Smooth muscle cell (in vitro differentiated cells): ENCODE measurements around the gene VPS13A. TPM values are rescaled to one million over a fixed set of nuclear protein-coding genes. Genes with fewer than 3 reads are reported as not detected.

ENCODE experiments used
- DNase-seq: peaks from one replicate; lab custom pipeline; 2025; ENCODE audit not compliant: unreplicated experiment; lab: John Stamatoyannopoulos, UW
- H2AFZ ChIP-seq: fragments of 200-600 bp; sonication (generic); 2 replicates; pipeline ENCODE4 v1.6.0; 2016; ENCODE audit warnings: antibody characterized with exemption, low read depth, mild to moderate bottlenecking
- H3F3A ChIP-seq: fragments of 200-600 bp; sonication (generic); 2 replicates; pipeline ENCODE4 v1.6.0; 2017; ENCODE audit warnings: antibody characterized with exemption, low read depth
- H3K27ac ChIP-seq: fragments of 200-600 bp; sonication (generic); 2 replicates; pipeline ENCODE4 v1.5.1; 2016; ENCODE audit warnings: low read depth, mild to moderate bottlenecking
- H3K27me3 ChIP-seq: fragments of 200-600 bp; sonication (generic); 2 replicates; pipeline ENCODE4 v1.6.1; 2016; ENCODE audit warnings: low read depth, mild to moderate bottlenecking
- H3K36me3 ChIP-seq: fragments of 200-600 bp; sonication (generic); 2 replicates; pipeline ENCODE4 v1.5.1; 2016; ENCODE audit warnings: low read depth
- H3K4me1 ChIP-seq: fragments of 200-600 bp; sonication (generic); 2 replicates; pipeline ENCODE4 v1.5.1; 2016; ENCODE audit warnings: low read depth
- H3K4me2 ChIP-seq: fragments of 200-600 bp; sonication (generic); 2 replicates; pipeline ENCODE4 v1.6.0; 2016; ENCODE audit warnings: mild to moderate bottlenecking
- H3K4me3 ChIP-seq: fragments of 200-600 bp; sonication (generic); 2 replicates; pipeline ENCODE4 v1.5.1; 2016; ENCODE audit warnings: mild to moderate bottlenecking
- H3K79me2 ChIP-seq: fragments of 200-600 bp; sonication (generic); 2 replicates; pipeline ENCODE4 v1.6.0; 2016; ENCODE audit warnings: low read depth, mild to moderate bottlenecking
- H3K9ac ChIP-seq: fragments of 200-600 bp; sonication (generic); 2 replicates; pipeline ENCODE4 v1.6.0; 2016; ENCODE audit warnings: low read depth
- H3K9me3 ChIP-seq: fragments of 200-600 bp; sonication (generic); replicated peaks from 2 replicates; pipeline ENCODE4 v1.5.1; 2016; ENCODE audit warnings: low read depth
- H4K20me1 ChIP-seq: fragments of 200-600 bp; sonication (generic); 2 replicates; pipeline ENCODE4 v1.6.0; 2016; ENCODE audit warnings: low read depth
- WGBS: methylation state at CpG from one replicate; pipeline ENCODE4 v1.1.7; 2016; ENCODE audit warnings: low lambda C conversion rate; 5-methylcytosine and 5-hydroxymethylcytosine counted together
- polyA plus RNA-seq: library from polyadenylated mRNA; unstranded; fragments of >200 nt; fragmentation: Nextera tagmentation; extraction: Ambion mirVana; gene quantifications from 2 replicates; pipeline ENCODE4 v1.2.1, GENCODE V29; 2016
- total RNA-seq: library from RNA; depleted of rRNA; stranded (reverse); fragments of >200 nt; gene quantifications from 2 replicates; pipeline ENCODE4 v1.2.3, GENCODE V29; 2014
- TF ChIP-seq, protein P1 (sequence below): fragments of 200-600 bp; sonication (generic); IDR thresholded peaks from 2 replicates; pipeline ENCODE4 v1.5.1; 2017; ENCODE audit warnings: borderline replicate concordance, mild to moderate bottlenecking, antibody characterized with exemption; ENCODE audit not compliant: insufficient read depth, poor library complexity, severe bottlenecking

Gene VPS13A
- total and polyA plus RNA-seq, 2 experiments from 2014 or later, result 1.6 to 17.0 TPM

DNA sequence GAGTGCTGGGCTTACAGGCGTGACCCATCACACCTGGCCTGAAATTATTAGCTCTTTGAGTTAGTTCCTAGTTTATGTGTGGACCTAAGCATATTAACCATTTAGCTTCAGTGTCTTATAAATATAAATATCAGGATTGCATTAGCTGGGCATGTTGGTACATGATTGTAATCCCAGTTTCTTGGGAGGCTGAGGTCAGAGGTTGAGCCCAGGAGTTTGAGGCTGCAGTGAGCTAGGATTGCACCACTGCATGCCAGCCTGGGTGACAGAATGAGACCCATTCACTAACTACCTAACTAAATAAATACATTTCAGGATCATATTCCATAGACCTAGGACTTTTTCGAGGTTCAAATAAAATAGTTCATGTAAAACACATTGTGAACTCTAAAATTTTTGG, 129.8 kb downstream of the VPS13A start:
- 88% methylated on average over 2 of the region's 2 CpGs for WGBS
- Histone ChIP-seq H3K36me3 (no peaks in the 10 kb centered on the region), H2AFZ (no peak overlapping the region), H3K4me3 (no peak overlapping the region), H3K9me3 (no peaks in the 10 kb centered on the region), H3K9ac (no peak overlapping the region), H4K20me1 (no peaks in the 10 kb centered on the region), H3K79me2 (no peaks in the 10 kb centered on the region), H3K27me3 (no peaks in the 10 kb centered on the region), H3F3A (no peaks in the 10 kb centered on the region), H3K4me1 (no peaks in the 10 kb centered on the region), H3K4me2 (no peak overlapping the region), H3K27ac (no peak overlapping the region)
- no peak for DNase-seq
- TF ChIP-seq, protein P1, sequence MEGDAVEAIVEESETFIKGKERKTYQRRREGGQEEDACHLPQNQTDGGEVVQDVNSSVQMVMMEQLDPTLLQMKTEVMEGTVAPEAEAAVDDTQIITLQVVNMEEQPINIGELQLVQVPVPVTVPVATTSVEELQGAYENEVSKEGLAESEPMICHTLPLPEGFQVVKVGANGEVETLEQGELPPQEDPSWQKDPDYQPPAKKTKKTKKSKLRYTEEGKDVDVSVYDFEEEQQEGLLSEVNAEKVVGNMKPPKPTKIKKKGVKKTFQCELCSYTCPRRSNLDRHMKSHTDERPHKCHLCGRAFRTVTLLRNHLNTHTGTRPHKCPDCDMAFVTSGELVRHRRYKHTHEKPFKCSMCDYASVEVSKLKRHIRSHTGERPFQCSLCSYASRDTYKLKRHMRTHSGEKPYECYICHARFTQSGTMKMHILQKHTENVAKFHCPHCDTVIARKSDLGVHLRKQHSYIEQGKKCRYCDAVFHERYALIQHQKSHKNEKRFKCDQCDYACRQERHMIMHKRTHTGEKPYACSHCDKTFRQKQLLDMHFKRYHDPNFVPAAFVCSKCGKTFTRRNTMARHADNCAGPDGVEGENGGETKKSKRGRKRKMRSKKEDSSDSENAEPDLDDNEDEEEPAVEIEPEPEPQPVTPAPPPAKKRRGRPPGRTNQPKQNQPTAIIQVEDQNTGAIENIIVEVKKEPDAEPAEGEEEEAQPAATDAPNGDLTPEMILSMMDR, result no peak

DNA sequence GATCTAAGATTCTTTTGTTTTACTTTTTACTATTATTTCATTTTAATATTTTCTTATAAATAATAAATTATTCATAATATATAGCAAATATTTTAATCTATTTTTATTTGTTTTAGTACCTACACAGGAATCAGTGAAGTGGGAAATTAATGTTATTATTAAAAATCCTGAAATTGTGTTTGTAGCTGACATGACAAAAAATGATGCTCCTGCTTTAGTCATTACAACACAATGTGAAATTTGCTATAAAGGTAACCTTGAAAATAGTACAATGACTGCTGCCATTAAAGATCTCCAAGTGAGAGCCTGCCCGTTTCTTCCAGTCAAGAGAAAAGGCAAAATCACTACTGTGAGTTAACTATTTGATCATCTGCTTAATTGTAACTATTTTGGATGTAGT, 138.7 kb downstream of the VPS13A start:
- Histone ChIP-seq H2AFZ (no peak overlapping the region), H3K4me1 (no peaks in the 10 kb centered on the region), H3K36me3 (no peaks in the 10 kb centered on the region), H3K9me3 (no peaks in the 10 kb centered on the region), H3K27ac (no peak overlapping the region), H3K79me2 (no peaks in the 10 kb centered on the region), H3K4me3 (no peak overlapping the region), H4K20me1 (no peaks in the 10 kb centered on the region), H3K9ac (no peak overlapping the region), H3F3A (no peaks in the 10 kb centered on the region), H3K27me3 (no peaks in the 10 kb centered on the region), H3K4me2 (no peak overlapping the region)
- 93% methylated on average over 1 of the region's 1 CpG for WGBS
- TF ChIP-seq, protein P1, result no peak
- DNase-seq, result no peak

DNA sequence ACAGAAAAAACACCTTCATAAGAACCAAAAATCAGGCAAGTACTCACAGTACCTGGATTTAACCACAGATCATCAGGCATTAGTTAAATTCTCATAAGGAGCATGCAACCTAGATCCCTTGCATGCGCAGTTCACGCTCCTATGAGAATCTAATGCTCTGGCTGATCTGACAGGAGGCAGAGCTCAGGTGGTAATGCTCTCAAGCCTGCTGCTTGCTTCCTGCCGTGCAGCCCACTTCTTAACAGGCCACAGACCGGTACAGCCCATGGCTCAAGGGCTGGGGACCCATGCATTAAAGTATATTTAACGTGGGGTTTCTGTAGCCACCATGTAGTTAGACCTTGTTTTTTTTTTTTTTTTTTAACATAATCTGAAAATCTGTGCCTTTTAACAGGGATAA, 147.7 kb downstream of the VPS13A start:
- DNase-seq, result no peak
- no peaks in the 10 kb centered on the region for H3F3A ChIP-seq
- no peaks in the 10 kb centered on the region for H3K36me3 ChIP-seq
- H4K20me1 ChIP-seq, result no peaks in the 10 kb centered on the region
- H3K9ac ChIP-seq, result no peak overlapping the region
- H2AFZ ChIP-seq, result no peak overlapping the region
- H3K27ac ChIP-seq, result no peak overlapping the region
- H3K4me2 ChIP-seq, result no peak overlapping the region
- whole genome bisulfite sequencing, result 94% methylated on average over 5 of the region's 5 CpGs
- H3K4me3 ChIP-seq, result no peak overlapping the region
- no peaks in the 10 kb centered on the region for H3K27me3 ChIP-seq
- H3K79me2 ChIP-seq, result no peaks in the 10 kb centered on the region
- H3K9me3 ChIP-seq, result no peaks in the 10 kb centered on the region
- H3K4me1 ChIP-seq, result peaks cover 6% of the 10 kb centered on the region
- TF ChIP-seq, protein P1, result no peak

DNA sequence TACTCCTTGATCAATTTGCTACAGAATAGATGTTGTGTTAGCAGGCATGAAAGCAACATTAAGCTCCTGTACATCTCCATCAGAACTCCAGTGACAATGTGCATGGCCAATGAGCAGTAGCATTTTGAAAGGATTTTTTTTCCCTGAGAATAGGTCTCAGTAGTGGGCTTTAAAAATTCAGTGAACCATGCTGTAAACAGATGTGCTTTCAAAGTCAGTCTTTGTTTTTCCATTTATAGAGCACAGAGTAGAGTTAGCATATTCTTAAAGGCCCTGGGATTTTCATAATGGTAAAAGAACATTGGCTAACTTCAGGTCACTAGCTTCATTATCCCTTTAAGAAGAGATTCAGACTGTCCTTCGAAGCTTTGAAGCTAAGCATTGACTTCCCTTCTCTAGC, 150.8 kb downstream of the VPS13A start:
- Histone ChIP-seq H3K36me3 (no peaks in the 10 kb centered on the region), H4K20me1 (no peaks in the 10 kb centered on the region), H3K4me2 (no peak overlapping the region), H3K4me1 (peaks cover 6% of the 10 kb centered on the region), H3F3A (no peaks in the 10 kb centered on the region), H3K27ac (no peak overlapping the region), H3K9ac (no peak overlapping the region), H2AFZ (no peak overlapping the region), H3K9me3 (no peaks in the 10 kb centered on the region), H3K4me3 (no peak overlapping the region), H3K27me3 (no peaks in the 10 kb centered on the region), H3K79me2 (no peaks in the 10 kb centered on the region)
- no peak for DNase-seq
- TF ChIP-seq, protein P1, result no peak
- 96% methylated on average over 1 of the region's 1 CpG for WGBS
